ENCODE measurements around the gene C14orf180.

GRCh38 chr14:104573930-104574329 lies 5.6 kb upstream of the C14orf180 start:
- TF ChIP-seq POLR2A (IDR thresholded peaks at IDR 0.05) (no peak), CTCF (IDR thresholded peaks at IDR 0.05) (no peak)
